OCI-LY3 (cell line): ENCODE data around the gene PIK3C2G.

Source experiments
- H2AFZ ChIP-seq: fragments of 200-600, 300-600 bp; shearing (Covaris generic); 2 replicates; pipeline ENCODE4 v1.6.0; 2014; ENCODE audit warnings: antibody characterized with exemption, low read depth, low read length
- H3K27ac ChIP-seq: fragments of 200-600, 300-600 bp; sonication (generic); 2 replicates; pipeline ENCODE4 v1.5.1; 2014; ENCODE audit warnings: mild to moderate bottlenecking, low read length, moderate library complexity, mixed read lengths
- H3K27me3 ChIP-seq: fragments of 200-600, 300-600 bp; sonication (generic); 2 replicates; pipeline ENCODE4 v1.6.1; 2014; ENCODE audit warnings: low read depth, low read length, mixed read lengths
- H3K36me3 ChIP-seq: fragments of 200-600, 300-600 bp; sonication (generic); replicated peaks from 2 replicates; pipeline ENCODE3; 2014; ENCODE audit warnings: low read depth, low read length, mixed read lengths
- H3K4me1 ChIP-seq: fragments of 300-600, 200-600 bp; sonication (generic); 2 replicates; pipeline ENCODE4 v1.6.1; 2014; ENCODE audit warnings: low read length, mixed read lengths
- H3K4me2 ChIP-seq: fragments of 200-600, 300-600 bp; sonication (generic); 2 replicates; pipeline ENCODE4 v1.6.1; 2014; ENCODE audit warnings: low read length, mixed read lengths
- H3K4me3 ChIP-seq: fragments of 300-600, 200-600 bp; sonication (generic); 2 replicates; pipeline ENCODE4 v1.5.1; 2014; ENCODE audit warnings: antibody characterized with exemption, mild to moderate bottlenecking, low read length, moderate library complexity
- H3K79me2 ChIP-seq: fragments of 300-600, 200-600 bp; shearing (Covaris generic); 2 replicates; pipeline ENCODE4 v1.6.1; 2014; ENCODE audit warnings: mild to moderate bottlenecking, low read length, mixed read lengths
- H3K9ac ChIP-seq: fragments of 300-600, 200-600 bp; shearing (Covaris generic); 2 replicates; pipeline ENCODE4 v1.6.0; 2014; ENCODE audit warnings: mild to moderate bottlenecking, low read length, moderate library complexity
- H3K9me3 ChIP-seq: fragments of 200-600, 300-600 bp; shearing (Covaris generic); 2 replicates; pipeline ENCODE4 v1.6.1; 2014; ENCODE audit warnings: low read length, mixed read lengths; ENCODE audit not compliant: insufficient read depth
- H4K20me1 ChIP-seq: fragments of 200-600, 300-600 bp; sonication (generic); 2 replicates; pipeline ENCODE4 v1.6.1; 2016; ENCODE audit warnings: low read length, mixed read lengths; ENCODE audit not compliant: insufficient read depth
- CTCF ChIP-seq: fragments of 200-600, 300-600 bp; sonication (generic); IDR thresholded peaks from 2 replicates; pipeline ENCODE4 v1.5.1; 2014; ENCODE audit warnings: antibody characterized with exemption, low read length, low read depth
- EZH2phosphoT487 ChIP-seq: fragments of 200-600 bp; shearing (Covaris generic); IDR thresholded peaks from 2 replicates; pipeline ENCODE4 v1.6.1; 2018; ENCODE audit warnings: antibody characterized with exemption, mixed run types, low read depth

The PIK3C2G gene

GRCh38 chr12:18262514-18262913 lies 1.2 kb downstream of the PIK3C2G start:
- H3K4me1 ChIP-seq = no peaks in the 10 kb centered on the region
- no peak overlapping the region for H3K27ac ChIP-seq
- no peaks in the 10 kb centered on the region for H4K20me1 ChIP-seq
- H3K9me3 ChIP-seq = no peaks in the 10 kb centered on the region
- no peak overlapping the region for H3K4me3 ChIP-seq
- H3K4me2 ChIP-seq = no peak overlapping the region
- no peak overlapping the region for H2AFZ ChIP-seq
- no peaks in the 10 kb centered on the region for H3K36me3 ChIP-seq
- no peak for TF ChIP-seq EZH2phosphoT487
- no peak for TF ChIP-seq CTCF
- no peaks in the 10 kb centered on the region for H3K27me3 ChIP-seq
- H3K9ac ChIP-seq = no peak overlapping the region
- no peaks in the 10 kb centered on the region for H3K79me2 ChIP-seq

GRCh38 chr12:18264581-18265075 lies 3.3 kb downstream of the PIK3C2G start:
- H3K79me2 ChIP-seq = no peaks in the 10 kb centered on the region
- H3K36me3 ChIP-seq = no peaks in the 10 kb centered on the region
- no peak for TF ChIP-seq EZH2phosphoT487
- TF ChIP-seq CTCF = no peak
- no peak overlapping the region for H3K4me2 ChIP-seq
- no peaks in the 10 kb centered on the region for H3K4me1 ChIP-seq
- no peaks in the 10 kb centered on the region for H3K27me3 ChIP-seq
- no peaks in the 10 kb centered on the region for H3K9me3 ChIP-seq
- no peak overlapping the region for H3K27ac ChIP-seq
- no peaks in the 10 kb centered on the region for H4K20me1 ChIP-seq
- no peak overlapping the region for H3K4me3 ChIP-seq
- no peak overlapping the region for H3K9ac ChIP-seq
- no peak overlapping the region for H2AFZ ChIP-seq

- no peaks in the 10 kb centered on the region for H3K36me3 ChIP-seq
- no peak overlapping the region for H3K4me3 ChIP-seq
- H2AFZ ChIP-seq = no peak overlapping the region
- no peak overlapping the region for H3K4me2 ChIP-seq
- TF ChIP-seq EZH2phosphoT487 (no peak), CTCF (no peak)
- no peak overlapping the region for H3K9ac ChIP-seq
- H3K9me3 ChIP-seq = no peaks in the 10 kb centered on the region
- H3K79me2 ChIP-seq = no peaks in the 10 kb centered on the region
- no peaks in the 10 kb centered on the region for H3K27me3 ChIP-seq
- H3K4me1 ChIP-seq = no peaks in the 10 kb centered on the region
- H3K27ac ChIP-seq = no peak overlapping the region
- no peaks in the 10 kb centered on the region for H4K20me1 ChIP-seq
These were observed 6.2 kb downstream of the PIK3C2G start for GRCh38 chr12:18267427-18268099.

- no peak overlapping the region for H3K27ac ChIP-seq
- no peaks in the 10 kb centered on the region for H3K4me1 ChIP-seq
- no peaks in the 10 kb centered on the region for H4K20me1 ChIP-seq
- H3K9ac ChIP-seq = no peak overlapping the region
- H3K27me3 ChIP-seq = no peaks in the 10 kb centered on the region
- no peak overlapping the region for H3K4me2 ChIP-seq
- H3K4me3 ChIP-seq = no peak overlapping the region
- H3K36me3 ChIP-seq = no peaks in the 10 kb centered on the region
- H3K9me3 ChIP-seq = no peaks in the 10 kb centered on the region
- H2AFZ ChIP-seq = no peak overlapping the region
- H3K79me2 ChIP-seq = no peaks in the 10 kb centered on the region
- no peak for TF ChIP-seq EZH2phosphoT487
- no peak for TF ChIP-seq CTCF
These were observed 9.7 kb downstream of the PIK3C2G start for GRCh38 chr12:18270958-18271460.
